Activated T-cell treated with anti-CD3 and anti-CD28 coated beads, Interleukin-2, amount 50 U/mL, for 1 hour (primary cell): ENCODE measurements around the gene USP36.
A peak's percentile ranks its signal among the peaks of the same experiment; 100 is the strongest.
"Not testable (repeated sequence)": the region's sequence is repeated elsewhere in the genome, so short reads cannot be mapped to it uniquely, and the experiment has no call there.

ENCODE experiments used
- DNase-seq: peaks from one replicate; pipeline ENCODE4 v3.0.0-alpha.2; 2020

USP36 gene

DNA sequence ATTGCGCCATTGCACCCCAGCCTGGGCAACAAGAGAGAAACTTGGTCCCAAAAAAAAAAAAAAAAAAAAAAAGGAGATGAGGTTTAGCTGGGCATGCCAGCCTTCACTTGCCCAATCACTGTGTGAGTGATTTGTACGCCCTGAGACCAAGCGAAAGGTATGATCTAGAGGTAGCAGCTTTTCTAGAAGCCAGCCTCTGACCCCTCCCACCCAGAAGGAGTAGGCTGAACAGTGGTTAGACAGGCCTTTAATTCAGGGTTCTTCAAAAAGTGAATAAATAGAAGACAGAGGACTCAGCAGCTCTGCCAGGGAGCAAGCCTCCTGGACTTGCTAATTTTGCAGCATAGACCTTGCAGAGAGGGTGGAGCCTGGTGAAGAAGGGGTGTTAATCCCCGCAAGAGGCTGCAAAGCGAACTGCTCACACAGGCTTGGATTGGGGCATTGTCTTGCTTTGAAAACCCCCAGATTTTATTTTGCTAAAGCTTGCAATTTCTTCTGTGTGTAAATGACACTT, 51.4 kb downstream of the USP36 start:
- DNase-seq: no peak

DNA sequence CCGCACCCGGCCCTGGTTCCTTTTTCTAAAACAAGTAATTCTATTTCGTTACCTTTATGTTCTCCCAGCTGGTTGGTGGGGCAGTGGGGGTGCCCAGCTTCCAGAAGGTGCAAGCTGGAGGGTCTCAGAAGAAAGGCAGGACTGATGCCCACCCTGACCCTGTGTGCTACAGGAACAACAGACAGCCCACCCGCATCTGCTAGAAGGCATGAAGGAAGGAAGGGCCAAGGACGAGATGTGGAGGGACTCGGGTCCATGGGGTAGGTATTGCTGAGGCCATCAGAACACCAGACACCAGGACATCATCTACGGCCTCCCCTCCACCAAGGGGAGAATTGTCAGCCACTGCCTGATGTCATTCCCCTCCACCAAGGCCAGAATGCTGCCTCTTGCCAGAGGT, 52.2 kb downstream of the USP36 start:
- no peak for DNase-seq

DNA sequence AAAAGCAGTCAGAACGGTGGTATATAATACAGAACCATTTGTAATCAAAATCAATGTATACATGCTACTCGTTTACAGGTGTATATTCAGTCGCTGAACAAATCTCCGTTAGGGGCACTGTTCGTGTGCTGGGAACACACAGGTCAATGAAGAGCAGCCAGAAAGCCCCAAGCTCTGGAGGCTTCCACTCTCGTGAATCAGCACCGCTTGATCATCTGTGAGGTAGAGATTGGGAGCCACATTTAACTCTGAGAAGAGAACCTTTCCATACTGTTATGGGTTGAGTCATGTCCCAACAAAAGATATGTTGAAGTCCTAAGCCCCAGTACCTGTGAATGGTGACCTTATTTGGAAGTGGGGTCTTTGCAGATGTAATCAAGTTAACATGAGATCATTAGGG, 53.2 kb downstream of the USP36 start:
- no peak for DNase-seq

DNA sequence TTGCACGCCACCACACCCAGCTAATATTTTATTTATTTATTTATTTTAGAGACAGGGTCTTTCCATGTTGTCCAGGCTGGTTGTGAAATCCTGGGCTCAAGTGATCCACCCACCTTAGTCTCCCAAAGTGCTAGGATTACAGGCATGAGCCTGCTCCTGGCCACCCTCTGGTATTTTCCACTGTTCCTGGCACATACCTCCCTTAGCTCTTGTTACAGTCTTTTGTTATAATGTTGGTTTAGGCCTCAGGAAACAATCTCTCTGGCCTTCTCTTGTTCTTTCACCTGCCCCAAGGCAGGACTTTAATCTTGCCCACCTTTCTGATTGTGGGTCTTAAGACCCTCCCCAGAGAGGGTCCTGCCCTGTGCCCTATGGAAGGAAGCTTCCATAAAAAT, 55.0 kb downstream of the USP36 start:
- no peak for DNase-seq

DNA sequence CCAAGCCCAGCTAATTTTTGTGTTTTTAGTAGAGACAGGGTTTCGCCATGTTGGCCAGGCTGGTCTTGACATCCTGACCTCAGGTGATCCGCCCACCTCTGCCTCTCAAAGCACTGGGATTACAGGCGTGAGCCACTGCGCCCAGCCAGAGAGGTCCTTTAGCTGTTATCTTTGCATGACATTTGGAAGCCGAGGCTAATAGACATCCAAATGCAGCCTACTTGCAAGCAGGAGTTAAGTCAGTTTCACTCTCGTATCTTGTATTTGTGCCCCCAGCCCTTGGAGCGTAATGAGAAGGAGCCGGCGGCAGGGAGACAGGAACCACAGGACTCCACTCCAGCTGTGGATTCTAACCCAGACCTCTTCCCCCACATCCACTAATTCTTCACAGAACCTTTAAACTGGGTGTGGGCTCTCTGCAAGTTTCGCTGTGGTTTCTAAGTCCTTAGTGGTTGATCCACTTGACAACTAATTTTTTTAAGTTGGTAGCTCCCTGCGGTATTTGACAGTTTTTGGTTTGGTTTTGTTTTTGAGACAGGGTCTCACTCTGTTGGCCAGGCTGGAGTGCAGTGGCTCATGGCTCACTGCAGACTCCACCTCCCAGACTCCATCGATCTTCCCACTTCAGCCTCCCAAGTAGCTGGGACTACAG, 55.5 kb downstream of the USP36 start:
- no peak for DNase-seq

DNA sequence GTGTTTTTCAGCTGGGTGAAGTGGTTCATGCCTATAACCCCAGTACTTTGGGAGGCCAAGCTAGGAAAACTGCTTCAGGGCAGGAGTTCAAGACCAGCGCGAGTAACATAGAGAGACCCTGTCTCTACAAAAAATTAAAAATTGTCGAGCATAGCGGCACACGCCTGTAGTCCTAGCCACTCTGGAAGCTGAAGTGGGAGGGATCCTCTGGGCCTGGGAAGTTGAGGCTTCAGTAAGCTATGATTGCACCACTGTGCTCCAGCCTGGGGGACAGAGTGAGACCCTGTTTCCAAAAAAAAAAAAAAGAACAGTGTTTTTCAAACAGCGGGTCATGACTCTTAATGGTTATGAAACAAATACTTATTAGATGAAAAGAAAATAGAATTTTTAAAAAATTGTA, 56.3 kb downstream of the USP36 start:
- no peak for DNase-seq

DNA sequence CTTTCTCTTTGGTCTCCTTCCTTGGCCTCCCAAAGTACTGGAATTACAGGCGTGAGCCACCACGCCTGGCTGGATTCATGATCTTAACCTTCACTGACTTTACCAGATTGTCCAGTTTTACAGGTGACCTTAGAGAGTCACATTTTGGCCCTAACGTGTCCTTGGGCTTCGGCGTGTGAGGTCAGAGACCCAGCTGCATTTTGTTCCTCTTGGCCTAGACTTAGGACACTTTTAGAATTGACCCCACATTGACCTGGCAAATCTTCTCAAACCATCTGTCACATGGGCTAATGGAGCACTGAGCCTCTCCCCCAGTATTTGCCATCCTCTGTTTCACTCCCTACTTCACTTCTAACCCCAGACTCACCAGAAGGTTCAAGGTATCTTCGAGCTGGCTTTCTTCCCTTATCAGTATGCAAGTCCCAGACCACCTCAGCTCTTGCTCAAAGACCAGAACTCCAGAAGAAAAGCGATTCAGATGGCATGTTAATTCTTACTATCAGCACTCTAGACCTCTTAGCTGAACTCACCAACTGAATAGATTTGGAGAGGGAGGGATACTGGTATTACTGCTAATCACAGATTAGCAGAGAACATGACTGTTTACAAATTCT, 56.8 kb downstream of the USP36 start:
- DNase-seq: no peak

DNA sequence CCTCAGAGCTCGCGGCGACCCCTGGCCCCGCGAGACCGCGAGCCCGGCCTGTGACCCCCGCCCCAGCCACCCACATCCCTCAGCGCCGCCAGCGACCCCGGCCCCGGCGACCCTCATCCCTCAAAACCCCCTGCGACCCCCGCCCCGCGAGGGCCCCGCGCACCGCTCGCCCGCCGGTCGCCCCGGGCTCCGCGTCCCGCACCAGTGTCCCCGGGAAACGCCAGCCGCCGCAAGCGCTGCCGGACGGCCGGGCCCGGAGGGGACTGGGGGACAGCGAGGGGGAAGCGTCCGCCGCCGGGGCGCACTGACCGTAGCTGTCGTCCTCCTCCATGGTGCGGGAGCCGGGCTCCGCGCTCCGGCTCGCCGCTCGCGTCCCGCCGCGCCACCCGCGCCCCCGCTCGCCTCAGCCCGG, 58.7 kb downstream of the USP36 start, which contains the start of gene CYTH1:
Gene CYTH1, minus strand, starts transcription at position 381 of the 412 bp plus-strand sequence. Its CDS starts 50 bp downstream, at position 331.
- no peak for DNase-seq

DNA sequence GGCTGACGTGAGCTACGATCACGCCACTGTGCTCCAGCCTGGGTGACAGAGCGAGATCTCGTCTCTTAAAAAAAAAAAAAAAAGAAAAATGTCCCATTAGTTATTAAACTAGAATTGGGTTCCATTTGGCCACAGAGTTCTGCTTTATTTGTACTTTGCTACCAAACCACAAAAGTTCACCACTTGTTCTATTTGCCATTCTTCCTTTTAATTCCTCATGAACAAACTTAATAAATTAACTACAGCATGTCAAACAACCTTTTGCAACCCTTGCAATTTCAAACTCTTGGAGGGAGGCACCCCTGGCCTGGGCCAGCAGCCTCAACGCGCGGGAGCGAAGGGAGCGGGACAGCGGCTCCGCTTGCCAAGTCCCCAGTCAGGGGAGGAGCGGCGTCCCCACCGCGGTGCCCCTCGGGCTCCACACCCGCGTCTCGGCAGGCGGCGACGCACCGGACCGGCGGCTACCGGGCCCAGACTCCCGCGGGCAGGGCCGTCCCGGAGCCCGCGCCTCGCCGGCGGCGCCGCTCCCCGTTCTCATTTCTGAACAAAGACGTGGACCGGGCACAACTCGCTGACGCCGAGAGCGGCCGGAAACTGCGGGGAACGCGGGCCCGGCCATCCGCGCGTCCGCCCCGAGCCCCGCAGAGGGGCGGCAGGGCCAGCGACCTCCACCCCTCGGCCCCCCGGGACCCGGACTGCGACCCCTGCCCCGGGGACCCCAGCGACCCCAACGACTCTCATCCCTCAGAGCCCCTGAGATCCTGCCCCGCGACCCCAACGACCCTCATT, 59.3 kb downstream of the USP36 start:
- DNase-seq: peak; percentile 65

DNA sequence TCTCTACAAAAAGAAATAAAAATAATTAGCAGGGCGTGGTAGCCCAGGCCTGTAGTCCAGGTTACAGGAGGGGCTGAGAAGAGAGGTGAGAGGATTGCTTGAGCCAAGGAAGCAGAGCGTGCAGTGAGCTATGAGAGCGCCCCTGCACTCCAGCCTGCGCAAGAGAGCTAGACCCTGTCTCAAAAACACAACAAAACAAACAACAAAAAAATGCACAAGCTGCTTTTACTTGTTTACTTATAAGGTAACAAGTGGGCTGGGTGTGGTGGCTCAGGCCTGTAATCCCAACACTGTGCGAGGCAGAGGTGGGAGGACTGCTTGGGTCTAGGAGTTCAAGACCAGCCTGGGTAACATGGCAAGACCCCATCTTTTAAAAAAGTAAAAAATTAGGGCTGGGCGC, 60.3 kb downstream of the USP36 start:
- no peak for DNase-seq

DNA sequence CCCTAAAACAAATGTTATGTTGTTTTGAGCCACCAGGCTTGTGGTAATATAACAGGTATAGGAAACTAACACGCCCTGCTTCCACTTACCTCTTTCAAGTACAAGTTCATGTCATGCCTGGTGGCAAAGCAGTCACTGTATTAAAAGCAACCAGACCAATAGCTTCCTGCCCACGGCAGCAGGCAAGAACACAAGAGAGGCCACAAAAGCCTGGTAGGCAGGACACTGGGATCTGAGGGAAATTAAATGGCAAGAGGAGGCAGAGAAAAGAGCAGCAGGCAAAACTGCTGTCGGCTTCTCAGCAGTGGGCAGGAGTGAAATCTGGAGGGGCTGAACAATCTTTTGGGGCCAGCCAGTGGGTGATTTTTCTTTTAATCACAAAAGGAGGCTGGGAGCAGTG, 60.8 kb downstream of the USP36 start:
- peak; percentile 60 for DNase-seq

DNA sequence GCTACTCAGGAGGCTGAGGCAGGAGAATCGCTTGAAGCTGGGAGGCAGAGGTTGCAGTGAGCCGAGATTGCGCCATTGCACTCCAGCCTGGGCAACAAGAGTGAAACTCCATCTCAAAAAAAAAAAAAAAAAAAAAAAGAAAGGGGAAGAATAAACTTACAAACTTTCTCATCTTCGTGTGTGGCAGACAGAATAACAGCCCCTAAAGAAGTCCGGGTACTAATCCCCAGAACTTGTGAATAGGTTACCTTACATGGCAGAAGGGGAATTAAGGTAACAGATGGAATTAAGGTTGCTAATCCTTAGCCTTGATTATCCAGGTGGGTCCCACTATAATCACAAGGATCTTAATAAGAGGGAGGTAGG, 61.3 kb downstream of the USP36 start:
- not testable (repeated sequence) for DNase-seq

DNA sequence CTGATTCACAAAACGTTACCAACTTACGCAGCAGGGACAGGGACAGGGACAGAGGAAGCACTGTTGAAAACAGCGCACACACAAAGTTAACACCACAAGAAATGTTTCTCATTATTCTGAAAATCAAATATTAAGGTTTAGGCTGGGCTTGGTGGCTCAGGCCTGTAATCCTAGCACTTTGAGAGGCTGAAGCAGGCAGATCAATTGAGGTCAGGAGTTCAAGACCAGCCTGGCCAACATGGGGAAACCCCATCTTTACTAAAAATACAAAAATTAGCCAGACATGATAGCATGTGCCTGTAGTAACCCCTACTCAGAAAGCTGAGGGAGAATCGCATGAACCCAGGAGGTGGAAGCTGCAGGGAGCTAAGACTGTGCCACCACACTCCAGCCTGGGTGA, 62.7 kb downstream of the USP36 start:
- no peak for DNase-seq

DNA sequence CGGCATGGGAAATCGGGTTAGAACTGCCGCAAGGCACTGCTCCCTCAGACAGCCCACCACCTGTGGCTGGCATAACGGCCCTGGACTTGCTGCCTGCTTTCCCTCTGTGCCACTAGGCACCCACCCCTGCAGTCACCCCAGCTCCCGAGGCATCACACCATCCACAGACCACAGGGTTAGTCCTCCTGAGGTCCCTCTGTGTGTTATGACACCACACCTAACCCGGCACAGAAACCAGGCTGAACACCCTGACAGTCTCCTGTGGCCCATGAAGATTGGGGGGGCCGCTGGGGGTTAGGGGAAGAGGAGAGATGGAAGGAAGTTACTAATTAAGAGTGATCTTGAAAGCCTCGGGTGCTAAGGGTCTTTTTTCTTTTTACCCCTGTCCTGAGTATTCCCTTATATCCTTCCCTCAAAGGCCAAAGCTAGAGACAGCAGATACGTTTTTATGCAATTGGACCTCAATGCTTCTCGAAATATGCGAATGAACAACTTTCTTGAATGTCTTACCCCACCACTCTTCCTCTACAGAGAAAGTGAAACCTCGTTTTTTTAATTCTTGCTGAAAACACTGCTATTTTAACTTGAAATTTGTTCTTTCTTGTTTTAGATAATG, 65.5 kb downstream of the USP36 start:
- DNase-seq: peak; percentile 61

DNA sequence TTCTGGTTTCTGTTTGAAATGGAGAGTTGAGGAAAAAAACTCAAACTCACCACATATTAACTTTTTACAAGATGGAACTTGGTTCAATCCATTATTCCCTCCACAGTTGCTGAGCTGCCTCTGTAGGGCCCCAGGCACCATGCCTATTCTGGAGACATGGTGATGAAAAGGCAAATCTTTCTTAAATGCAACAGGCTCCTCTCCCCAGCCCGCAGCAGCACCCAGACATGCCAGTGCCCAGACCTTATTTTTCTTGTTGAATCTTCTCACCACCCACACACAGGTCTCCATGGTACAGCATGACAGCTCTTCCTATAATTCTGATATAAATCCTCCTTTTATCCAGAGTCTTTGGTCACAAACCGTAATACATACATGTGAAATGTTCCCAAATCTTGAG, 66.2 kb downstream of the USP36 start:
- no peak for DNase-seq

DNA sequence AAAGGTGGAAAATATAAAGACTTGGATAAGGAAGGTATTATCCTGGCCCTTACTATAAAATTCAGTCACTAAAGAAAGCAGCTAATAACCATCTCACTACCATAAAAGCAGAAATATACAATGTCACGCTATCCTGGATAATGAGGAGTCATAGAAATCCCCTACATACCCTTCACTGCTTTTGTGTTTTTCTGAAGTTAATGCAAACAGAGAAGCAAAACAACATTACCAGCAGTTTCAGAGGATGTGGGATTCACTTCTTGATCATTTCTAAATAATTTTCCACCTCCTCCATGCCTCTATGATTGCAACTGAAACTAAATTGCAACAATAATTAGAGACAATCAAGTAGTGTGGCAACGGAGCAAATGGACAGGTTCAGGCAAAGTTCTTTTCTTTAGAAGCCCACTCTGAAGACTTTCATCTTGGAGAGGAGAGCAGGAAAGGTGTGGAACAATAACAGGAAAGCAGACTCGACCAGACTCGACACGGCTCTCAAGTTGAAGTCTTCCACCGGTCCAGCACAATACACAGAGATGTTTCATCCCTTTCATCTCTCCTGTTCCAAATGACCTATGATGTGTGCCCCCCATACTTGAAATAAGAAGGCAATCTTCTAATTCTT, 68.7 kb downstream of the USP36 start:
- DNase-seq: no peak

DNA sequence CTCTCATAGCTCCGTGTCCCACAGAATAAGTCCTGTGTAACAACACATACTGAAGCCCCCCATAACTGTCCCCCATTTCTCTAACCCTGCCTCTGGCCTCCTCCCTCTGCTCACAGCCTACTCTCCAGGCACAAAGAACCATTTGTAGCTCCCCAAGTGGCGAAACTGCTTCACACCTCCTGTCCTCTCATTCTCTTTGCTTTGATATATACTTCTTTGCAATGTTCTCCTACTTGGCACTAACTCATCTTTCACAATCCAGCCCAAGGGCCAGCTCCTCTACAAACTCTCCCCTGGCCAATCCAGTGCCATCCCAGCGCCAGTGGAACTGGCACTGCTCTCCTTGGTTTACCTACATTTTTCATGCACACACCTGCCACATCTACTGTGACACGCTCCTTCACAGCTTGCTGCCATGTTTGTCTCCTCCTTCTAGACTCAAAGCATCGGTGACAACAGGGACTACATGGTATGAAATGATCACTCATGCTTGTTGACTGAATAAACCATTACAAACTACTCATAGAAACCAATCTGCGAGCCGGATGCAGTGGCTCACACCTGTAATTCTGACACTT, 71.3 kb downstream of the USP36 start:
- DNase-seq: no peak

DNA sequence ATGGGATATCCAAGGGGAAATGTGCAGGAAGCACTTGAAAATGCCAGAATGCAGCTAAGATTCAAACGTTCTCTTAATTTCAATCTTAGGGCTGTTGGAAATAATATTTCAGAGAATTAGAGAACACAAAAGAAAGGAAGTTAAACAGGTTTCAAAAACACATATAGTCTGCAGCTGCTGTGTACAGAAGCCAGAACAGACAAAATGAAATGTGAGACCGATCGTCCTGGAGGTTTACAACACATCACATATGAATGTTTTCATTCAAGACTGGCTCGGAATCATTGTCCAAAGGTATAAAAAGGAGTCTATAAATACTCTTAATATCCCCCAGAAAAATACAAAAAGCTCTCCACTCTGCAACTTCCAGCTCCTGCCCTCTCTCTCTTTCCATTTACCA, 72.8 kb downstream of the USP36 start:
- DNase-seq: no peak

DNA sequence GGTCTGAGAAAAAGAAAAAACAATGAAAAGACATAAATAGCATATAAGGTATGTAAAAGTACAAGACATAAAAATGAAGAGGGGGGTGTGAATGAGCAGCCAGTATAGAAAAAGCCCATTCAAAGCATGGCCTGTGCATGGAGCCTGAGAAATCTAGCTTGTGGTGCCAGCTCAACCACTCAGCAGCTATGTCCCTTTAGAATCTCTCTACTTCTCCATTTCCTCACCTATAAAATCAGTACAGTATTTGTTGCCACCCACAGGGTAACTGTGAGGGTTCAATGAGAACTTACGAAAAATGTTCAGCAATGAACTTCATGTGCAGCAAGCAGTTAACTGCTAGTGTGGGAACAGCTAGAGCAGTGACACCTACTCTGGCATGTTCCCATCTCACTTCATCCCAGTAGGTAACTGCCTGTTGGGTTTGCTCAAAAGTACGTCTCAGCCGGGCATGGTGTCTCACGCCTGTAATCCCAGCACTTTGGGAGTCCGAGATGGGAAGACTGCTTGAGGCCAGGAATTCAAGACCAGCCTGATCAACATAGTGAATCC, 73.8 kb downstream of the USP36 start:
- no peak for DNase-seq

DNA sequence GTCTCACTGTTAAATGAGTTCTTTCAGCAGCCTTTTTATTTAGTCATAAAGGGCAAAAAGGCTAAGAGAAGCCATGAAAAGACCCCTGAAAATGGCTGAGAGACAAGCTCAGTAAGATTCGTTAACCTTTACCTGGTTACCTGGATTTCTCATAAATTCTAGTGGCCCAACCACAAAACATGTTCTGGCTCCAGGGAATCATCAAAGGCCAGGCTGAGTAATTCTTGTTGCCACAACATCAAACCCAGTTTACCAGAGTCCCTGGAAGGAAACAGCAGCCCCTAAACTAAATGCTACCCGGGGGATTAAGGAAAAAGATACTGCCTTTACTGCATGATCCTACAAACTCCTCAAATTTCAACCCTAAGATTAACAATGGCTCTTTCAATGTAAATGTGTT, 74.4 kb downstream of the USP36 start:
- DNase-seq: no peak

DNA sequence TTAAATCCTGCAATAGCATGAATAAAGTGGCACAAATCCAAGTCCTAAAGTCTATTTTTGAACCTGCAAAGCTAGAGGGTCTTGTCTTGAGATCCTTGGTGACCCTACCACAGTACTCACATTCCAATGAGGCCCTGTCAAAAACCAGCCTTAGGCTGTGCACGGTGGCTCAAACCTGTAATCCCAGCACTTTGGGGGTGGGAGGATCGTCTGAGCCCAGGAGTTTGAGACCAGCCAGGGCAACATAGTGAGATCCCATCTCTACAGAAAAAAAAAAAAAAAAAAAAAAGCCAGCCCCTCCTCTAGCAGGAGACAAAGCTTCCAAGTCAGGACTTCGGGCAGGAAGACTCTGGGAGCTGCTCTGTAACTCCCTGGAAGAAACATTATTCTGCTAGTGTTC, 74.8 kb downstream of the USP36 start:
- no peak for DNase-seq

DNA sequence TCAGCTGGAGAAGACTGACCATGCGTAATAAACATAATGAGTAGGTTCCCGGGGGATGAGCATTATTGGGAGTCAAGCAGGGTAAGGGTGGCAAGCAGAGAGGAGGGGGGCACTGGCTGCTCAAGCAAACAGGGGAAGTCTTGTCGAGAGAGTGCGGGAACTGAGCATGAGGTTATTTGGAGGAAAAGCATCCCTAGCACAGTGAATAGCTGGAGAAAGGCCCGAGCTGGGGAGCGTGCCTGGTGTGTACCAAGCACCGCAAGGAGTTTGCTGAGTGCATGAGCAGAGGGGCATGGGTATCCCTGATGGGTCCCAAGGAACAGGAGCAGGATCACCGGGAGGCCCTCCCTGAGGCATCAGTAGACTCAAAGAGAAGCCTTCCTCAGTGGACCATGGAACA, 75.7 kb downstream of the USP36 start:
- no peak for DNase-seq
